HUDEP-2 (cell line): ENCODE measurements around the gene GPR142.

Experiments
- DNase-seq, 76 experiments: peaks; one replicate each; lab custom pipeline; 2025; ENCODE audit not compliant: unreplicated experiment in 76 of 76; lab: John Stamatoyannopoulos, UW

The GPR142 gene, protein sequence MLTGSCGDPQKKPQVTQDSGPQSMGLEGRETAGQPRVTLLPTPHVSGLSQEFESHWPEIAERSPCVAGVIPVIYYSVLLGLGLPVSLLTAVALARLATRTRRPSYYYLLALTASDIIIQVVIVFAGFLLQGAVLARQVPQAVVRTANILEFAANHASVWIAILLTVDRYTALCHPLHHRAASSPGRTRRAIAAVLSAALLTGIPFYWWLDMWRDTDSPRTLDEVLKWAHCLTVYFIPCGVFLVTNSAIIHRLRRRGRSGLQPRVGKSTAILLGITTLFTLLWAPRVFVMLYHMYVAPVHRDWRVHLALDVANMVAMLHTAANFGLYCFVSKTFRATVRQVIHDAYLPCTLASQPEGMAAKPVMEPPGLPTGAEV

DNA sequence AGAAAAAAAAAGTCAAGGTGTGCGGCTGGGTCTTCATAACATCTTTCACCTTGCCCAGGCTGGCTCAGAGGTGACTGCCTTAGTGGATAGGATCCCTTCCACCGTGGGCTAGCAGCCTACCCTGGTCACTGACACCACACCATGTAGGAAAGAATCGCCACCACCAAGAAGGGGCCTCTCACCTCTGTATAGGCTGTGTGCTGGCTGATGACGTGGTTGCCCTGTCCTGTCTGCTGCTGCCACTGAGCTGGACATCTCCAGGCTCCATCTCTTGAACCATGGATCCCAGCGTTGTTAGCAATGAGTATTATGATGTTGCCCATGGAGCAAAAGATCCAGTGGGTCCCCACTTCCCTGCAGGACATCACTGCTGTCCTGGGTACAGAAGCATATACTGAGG, at the start of gene GPR142:
Gene GPR142, plus strand, starts transcription at position 301 of the 400 bp plus-strand sequence. CDS start 2,035 bp downstream, outside the sequence.
- no peak for DNase-seq

DNA sequence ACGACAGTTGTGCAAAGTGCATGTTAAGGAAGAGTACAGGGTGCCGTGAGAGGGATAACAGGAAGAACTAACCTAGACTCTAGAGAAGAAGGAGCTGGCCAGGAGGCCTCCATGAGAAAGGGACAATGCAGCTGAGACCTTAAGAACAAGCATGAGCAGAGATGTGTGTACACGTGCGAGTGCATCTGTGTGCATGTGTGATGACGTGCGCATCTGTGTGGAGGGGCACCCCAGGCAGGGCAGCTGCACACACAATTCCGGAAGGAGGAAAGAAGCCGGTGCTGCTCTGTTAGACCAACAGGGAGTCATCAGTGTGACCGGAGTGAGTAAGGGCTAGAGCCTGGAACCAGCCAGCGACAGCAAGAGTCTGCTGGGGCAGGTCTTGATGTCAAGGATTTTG, 48.9 kb upstream of the GPR142 start:
- no peak for DNase-seq

DNA sequence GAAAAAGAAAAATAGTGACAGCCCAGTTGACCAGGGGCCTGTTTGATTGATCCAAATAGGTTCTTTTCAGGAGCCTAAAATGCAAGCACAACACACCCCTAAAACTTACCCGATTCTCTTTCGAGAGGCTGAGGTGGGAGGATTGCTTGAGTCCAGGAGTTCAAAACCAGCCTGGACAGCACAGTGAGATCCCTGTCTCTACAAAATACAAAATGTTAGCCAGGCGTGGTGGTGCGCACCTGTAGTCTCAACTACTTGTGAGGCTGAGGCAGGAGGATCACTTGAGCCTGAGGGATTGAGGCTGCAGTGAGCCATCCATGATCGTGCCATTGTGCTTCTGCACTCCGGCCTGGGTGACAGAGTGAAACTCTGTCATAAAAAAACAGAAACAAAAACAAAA, 42.8 kb upstream of the GPR142 start:
- DNase-seq, result no peak

DNA sequence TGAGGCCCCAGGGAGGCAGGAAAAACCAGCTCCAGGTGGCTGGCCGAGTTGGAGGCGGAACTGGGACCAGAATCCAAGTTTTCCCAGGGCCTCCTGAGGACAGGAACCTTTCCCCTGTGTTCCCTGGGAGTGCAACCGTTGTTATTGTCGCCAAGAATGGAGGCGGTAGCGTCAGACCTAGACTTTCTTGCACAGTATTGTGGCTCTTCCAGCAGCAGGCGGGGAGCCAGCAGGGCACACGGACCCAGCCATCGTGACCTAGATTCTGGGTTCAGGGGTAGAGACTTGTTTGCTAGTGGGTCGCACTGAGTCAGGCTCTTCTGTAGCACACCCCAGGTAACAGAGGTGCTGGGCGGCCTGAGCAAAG, 41.9 kb upstream of the GPR142 start:
- DNase-seq, result no peak

DNA sequence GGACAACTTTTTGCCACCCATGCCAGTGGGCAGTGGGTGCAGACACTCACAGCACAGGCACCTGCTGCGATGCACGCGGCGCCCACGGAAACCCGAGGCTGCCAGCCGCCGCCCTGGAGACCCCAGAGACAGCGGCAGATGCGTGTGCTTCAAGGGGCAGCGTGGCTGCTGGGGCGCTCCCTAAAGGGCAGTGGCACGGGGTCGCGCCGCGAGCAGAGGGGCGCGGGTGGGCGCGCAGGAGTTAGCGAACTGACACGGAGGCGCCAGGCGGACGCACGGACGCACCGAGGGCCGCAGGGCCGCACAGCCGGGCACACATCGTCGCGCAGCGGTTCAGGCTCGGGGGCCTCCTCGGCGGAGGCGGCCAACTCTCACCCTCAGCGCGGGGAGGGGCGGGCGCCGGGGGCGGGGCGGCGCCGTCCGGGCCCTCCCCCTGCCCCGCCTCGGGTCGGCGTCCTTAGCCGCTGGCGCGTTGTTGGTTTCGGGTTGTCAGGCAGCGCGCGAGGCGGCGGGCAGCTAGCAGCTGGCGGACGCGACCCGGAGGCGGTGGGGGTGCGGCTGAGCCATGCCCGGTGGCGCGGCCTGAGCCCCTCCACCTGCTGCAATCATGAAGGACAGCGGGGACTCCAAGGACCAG, 41.4 kb upstream of the GPR142 start, which contains the start of gene KIF19:
Gene KIF19, plus strand, starts transcription at position 484 of the 637 bp plus-strand sequence. Its CDS starts 124 bp downstream, at position 608.
- peak in 28 of 76 experiments; percentile 4 to 38 (median 22) for DNase-seq

DNA sequence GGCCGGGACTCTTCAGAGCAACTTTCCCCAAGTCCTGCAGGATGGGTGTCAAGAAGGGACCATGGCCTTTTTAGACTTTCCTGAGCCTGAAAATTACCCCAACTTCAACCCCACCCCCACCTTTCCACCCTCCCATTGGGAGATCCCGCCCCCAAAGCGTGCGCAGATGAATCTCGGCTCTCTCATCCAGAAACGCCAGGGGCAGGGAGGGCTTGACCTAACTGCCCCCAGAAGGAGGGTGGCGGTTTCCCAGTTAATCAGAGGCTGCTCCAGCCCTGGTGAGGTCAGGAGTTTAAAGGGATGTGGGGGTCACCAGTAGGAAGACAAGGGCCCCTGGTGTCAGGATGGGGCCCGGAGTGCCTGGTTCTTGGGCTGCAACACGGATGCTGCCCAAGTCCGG, 40.8 kb upstream of the GPR142 start:
- DNase-seq, result no peak

DNA sequence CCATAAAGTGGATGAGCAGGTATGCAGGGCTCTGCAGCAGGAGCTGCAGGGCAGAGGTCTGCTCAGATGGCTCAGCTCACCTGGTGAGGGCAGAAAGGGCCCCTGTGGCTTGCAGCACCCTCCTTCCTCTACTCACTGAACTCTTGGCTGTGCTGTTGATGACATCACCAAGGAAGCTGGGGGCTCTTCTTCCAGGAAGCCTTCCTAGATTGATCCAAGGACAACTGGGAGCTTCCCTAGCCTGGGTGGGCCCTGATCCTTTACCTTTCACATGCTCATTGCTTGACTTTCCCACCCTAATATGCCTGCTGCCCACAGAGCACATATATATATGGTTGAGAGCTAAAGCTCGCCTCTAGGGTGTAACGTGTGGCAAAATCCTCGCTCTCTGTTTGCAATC, 38.8 kb upstream of the GPR142 start:
- no peak for DNase-seq

DNA sequence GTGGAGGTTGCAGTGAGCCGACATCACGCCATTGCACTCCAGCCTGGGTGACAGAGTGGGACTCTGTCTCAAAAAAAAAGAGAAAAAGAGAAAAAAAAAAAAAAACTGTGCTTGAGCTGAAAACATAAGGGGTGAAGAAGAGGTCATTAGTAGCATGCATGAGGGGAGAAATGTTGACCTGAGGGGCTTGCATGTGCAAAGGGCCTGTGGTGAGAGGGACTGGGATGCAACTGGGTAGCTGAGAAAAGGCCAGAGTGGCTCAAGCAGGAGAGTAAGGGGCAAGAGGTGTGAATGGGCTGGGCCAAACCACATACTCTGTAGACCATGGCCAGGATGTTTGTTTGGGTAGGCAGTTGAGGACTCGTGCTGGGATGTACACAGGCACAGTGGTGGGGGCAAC, 37.9 kb upstream of the GPR142 start:
- DNase-seq, result no peak

DNA sequence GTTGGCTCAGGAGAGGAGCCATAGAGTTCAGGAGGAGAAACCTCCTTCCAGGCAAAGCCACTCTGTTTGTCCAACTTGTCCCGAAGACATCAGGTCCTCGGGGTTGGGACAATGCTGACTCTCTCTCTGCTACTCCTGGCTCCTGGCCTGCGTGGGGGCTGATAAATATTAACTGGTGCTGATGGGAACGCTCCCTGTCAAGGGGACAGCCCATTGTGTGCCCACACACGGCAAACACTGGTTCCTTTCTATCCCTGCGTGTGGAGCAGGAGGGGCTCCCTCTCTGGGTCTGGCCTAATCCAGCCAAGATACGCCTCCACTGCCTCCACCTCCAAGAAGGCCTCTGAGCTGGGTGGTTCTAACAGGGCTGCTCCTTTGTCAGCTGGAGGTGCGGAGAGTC, 36.9 kb upstream of the GPR142 start:
- no peak for DNase-seq

DNA sequence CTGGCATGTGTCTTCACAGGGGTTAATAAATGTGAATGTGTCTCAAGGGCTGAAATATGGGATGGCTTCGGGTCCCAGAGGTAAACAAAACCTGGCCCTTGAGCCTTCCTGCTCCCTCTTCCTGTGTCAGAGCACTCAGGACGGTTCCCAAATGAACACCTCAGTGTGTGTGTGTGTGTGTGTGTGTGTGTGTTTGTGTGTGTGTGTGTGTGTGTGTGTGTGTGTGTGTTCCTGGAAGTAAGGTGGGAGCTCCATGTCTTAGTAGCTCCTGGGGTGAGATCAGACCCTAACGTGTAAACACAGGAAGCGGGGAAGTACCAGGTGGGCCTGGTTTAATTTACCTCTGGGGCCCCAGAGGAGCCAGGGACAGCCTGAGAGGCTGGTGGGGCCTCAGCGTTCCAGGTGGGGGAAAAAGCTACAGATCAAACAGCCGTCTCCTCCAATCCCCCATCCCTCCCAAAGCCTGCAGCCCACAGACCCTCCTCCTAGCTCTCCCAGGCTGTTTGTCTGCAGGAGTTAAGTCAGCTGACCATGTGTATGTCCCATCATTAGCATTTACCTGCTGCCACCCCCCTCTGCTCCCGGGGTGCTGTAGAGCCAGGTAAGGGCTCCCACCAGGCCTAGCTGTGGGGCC, 35.2 kb upstream of the GPR142 start:
- DNase-seq, result no peak

DNA sequence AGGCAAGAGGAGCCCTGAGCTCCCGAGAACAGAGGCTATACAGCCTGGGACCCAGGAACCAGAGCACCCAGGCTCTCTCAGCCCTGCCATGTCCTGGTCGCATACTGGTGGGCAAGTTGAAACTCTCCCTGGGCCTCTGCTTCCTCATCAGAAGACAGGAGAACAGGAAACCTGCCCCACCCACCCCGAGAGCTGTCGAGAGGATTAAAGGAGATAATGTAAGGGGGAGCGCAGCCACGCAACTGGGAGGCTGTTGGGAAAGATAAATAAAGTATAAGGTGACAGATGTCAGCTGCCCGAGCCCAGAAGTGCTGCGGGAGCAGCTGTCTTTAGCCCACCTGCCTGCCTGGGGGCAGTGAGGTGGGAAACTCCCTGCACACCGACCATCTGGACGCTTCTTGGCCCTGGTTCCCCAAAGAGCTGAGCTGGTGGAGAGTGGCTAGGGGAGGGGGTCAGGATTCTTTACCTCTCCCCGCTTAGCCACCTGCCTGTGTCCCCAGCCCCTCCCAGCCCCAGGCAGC, 34.5 kb upstream of the GPR142 start:
- DNase-seq, result peak in 46 of 76 experiments; percentile 3 to 72 (median 28)

DNA sequence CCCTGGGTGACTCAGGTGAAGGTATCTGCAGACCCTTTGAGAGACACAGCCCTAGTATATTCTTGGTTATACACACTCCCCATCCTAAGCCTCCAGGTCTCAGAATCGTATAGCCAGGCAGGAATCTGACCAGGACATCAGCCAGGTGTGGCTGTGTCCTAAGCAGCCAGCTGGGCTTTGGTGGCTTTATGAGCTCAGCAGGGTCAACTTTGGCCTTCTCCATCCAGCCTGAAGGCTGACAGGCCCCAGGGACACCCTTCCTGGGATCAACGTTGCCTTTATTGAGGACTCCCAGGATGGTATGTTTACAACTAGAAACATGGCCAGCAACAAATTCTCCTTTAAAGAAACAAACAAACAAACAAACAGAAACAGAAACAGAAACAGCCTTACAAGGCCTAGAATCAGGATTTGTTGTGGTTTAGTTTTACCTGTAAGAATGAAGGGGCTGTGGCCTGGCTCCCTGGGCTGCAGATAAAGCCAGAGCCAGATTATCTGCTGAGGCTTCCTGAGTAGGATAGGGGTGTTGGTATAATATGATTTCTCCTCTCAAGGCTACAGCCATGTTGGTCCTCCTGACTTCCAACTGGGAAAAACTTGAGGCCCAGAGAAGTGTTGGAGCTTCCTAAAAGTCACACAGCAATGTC, 32.8 kb upstream of the GPR142 start:
- DNase-seq, result no peak

DNA sequence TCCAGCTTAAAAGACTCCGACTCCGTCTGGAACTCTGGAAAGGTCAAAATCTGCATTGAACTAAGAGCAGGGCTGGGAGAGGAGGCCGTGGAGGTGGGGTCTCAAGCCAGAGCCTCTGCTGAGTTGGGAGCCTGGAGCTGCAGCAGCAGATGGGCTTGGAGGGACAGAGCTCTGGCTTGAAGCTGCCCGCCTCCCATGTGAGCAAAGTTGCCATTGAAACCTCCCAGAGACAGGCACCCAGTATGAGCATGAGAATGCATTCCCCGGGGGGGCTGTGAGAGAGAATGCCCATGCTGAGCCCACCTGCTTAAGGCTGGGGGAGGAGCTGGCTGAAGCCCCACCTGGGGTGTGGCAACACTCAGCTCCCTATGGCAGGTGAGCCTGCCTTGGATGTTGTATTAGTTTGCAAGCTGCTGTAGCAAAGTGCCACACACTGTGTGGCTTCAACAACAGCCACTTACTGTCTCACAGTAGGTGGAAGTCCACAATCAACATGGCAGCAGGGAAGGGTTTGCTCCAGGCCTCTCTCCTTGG, 31.7 kb upstream of the GPR142 start:
- no peak for DNase-seq

DNA sequence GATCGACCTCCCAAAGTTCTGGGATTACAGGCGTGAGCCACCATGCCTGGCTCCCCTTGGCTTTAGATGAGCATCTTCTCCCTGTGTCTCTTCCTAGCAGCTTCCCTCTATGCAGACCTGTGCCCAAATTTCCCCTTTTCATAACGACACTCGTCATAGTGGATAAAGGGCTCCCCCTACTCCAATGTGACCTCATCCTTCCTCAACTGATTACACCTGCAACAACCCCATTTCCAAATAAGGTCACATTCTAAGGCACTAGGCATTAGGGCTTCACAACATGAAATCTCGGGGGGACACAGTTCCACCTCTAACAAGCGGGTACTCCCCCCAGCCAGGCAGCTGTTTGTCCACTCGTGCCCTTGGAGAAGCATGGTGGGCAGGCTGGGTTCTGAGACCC, 31.0 kb upstream of the GPR142 start:
- DNase-seq, result no peak

DNA sequence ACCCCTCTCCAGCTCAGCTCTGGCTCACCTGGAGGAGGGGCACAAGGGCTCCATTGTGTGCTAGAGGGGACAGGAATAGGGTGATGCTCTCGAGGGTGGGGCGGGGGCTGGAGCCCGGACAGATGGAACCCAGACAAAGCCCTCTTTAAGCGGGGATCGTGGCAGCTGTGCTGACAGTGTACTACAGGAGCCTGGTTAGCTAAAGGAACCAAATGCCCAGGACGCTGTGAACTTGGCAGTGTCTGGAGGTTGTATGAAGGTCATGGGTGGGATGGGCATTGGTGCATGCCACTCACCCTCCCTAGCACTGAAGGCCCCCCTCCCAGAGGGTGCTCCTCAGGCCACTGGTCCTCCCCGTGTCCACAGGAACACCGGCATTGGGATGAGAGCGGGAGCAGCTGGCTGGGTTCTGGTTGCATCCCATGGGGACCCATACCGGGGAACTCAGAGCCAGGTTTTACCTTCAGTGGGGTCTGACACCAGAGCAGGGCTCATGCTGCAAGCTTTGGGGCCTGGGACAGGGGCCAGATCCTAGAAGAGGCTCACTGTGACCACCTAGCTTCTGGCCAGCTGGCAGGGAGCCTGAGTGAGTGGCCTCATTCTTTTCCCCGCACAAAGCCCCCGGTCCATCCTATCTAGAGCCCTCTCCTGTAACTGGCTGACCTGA, 29.3 kb upstream of the GPR142 start:
- DNase-seq, result no peak

DNA sequence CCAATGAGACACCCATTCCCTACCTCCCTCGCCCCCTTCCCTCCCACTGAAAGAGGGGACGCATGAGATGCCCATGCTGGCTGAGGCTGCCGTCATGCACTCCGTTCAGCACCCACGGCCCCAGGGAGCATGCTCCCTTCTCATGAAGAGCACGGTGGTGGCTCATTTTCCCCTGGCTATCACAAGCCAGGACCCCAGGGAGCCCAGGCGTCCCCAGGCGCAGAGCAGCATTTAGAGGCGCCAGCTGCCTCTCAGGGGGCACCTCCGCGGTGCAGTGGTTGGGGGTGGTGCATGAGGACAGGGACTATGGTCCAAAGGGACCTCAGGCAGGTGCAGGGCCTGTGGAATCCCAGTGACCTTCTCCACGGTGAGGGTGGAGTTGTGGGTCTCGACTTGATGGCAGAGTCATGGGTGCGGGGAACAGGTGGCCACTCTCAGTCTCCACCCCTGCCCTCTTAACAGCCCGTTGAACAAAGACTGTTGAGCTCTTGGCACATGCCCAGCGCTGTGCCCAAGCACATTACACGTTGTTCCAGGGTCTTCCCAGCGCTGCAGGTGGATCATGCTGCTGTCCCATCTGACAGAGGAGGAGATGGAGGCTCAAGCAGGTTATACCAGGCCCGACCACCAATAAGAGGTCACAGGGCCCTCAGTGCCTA, 27.6 kb upstream of the GPR142 start:
- no peak for DNase-seq

DNA sequence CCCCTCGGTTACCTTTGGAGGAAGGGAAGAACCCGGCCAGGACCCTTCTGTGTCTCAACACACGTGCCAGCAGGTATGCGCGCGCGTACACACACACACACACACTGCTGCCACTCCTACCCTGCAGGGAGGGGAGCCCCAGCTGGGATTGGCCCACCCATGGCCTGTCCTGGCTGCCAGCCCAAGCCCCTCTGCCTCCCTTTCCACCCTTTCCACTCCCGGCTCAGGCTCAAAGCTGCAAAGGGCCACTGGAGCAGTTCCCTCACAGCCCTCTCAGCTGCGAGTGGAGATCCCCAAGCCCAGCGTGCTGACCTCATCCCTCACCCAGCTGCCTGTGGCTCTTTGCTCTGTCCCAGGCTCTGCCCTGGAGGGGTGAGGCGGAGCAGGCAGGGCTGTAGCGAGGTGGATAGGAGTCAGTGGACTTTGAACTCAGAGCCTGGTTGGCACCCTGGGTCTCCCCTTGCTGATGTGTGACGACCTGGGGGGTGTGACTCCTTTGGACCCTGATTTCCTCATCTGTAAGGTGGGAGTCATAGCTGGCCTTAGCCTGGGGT, 26.8 kb upstream of the GPR142 start:
- no peak for DNase-seq

DNA sequence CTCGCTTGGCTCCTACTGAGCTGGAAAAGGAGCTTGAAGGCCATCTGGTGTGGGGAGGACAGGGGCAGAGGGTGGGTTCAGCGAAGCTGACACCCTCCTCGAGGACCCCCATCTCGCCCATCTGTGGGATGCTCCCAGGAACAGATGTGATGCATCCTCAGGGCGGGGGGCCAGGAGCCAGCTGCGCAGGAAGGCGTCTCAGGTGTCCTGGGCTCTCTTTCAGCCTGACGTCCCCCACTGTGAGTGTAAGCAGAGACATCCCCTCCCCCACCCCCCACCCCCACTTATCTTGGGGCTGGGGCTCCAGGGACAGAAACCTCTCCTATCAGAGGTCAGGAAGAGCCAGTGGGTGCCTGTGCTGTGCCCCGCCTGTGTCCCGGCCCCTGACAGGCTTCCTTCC, 25.1 kb upstream of the GPR142 start:
- no peak for DNase-seq

DNA sequence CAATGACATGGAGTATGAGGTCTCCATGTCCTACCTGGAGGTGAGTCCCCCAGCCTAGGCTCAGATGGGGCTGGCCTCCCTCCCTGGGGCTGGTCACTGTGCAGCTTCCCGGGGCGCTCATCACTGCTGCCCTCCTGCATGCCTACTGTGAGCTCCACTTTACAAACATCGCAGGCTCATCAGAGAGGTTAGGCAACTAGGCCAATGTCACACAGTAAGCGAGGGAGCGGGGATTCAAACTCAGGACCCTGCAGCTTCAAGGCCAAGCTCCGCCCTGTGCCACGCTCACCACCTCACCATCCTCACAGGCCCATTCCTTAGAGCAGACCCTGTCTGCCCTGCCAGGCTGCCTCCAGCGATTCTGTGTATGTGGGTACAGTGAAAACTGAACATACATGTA, 24.2 kb upstream of the GPR142 start:
- DNase-seq, result no peak
